ENCODE measurements around the gene SFMBT2. TPM values are rescaled to one million over a fixed set of nuclear protein-coding genes. Genes with fewer than 3 reads are reported as not detected.

The SFMBT2 gene
- total RNA-seq, 1 experiment from 2014 or later = 41.5 TPM

- no peaks in the 10 kb centered on the region for H3K4me1 ChIP-seq (ENCODE audit: low read length)
- H3K27me3 ChIP-seq (ENCODE audit: low read length) = no peaks in the 10 kb centered on the region
- no peak overlapping the region for H2AFZ ChIP-seq (ENCODE audit: low read length)
- no peaks in the 10 kb centered on the region for H3K9me3 ChIP-seq (ENCODE audit: low read length)
- no peak overlapping the region for H3K9ac ChIP-seq (ENCODE audit: low read length)
- H3K4me3 ChIP-seq (ENCODE audit: low read length) = no peak overlapping the region
- H3K79me2 ChIP-seq (ENCODE audit: low read length) = no peaks in the 10 kb centered on the region
- DNase-seq = no peak
- H4K20me1 ChIP-seq (ENCODE audit: insufficient read depth, low read depth, low read length) = no peaks in the 10 kb centered on the region; the same call in 1 of the 2 replicates
- peaks cover 18% of the 10 kb centered on the region for H3K36me3 ChIP-seq (ENCODE audit: insufficient read depth, low read length)
- H3K27ac ChIP-seq (ENCODE audit: low read length) = no peak overlapping the region
- no peaks in the 10 kb centered on the region for H3K9me2 ChIP-seq (replicated peaks; ENCODE audit: insufficient read depth, low read length)
- H3K4me2 ChIP-seq (ENCODE audit: low read depth, low read length, poor library complexity, severe bottlenecking) = no peak overlapping the region
Measured at GRCh38 chr10:7170626-7171322, 240.1 kb downstream of the SFMBT2 start.

- Histone ChIP-seq H4K20me1 (ENCODE audit: insufficient read depth, low read depth, low read length) (peaks cover 6% of the 10 kb centered on the region; the same call in 1 of the 2 replicates), H3K4me3 (ENCODE audit: low read length) (no peak overlapping the region), H3K4me1 (ENCODE audit: low read length) (no peaks in the 10 kb centered on the region), H3K36me3 (ENCODE audit: insufficient read depth, low read length) (peaks cover 30% of the 10 kb centered on the region), H3K27ac (ENCODE audit: low read length) (no peak overlapping the region), H3K4me2 (ENCODE audit: low read depth, low read length, poor library complexity, severe bottlenecking) (no peak overlapping the region), H3K27me3 (ENCODE audit: low read length) (no peaks in the 10 kb centered on the region), H3K9me2 (replicated peaks; ENCODE audit: insufficient read depth, low read length) (no peaks in the 10 kb centered on the region), H3K9me3 (ENCODE audit: low read length) (no peaks in the 10 kb centered on the region), H2AFZ (ENCODE audit: low read length) (no peak overlapping the region), H3K79me2 (ENCODE audit: low read length) (no peaks in the 10 kb centered on the region), H3K9ac (ENCODE audit: low read length) (no peak overlapping the region)
- no peak for DNase-seq
Measured at GRCh38 chr10:7168414-7168813, 242.4 kb downstream of the SFMBT2 start.

GRCh38 chr10:7165500-7166177 is 245.2 kb downstream of the SFMBT2 start:
- peaks cover 33% of the 10 kb centered on the region; the same call in 1 of the 2 replicates for H3K36me3 ChIP-seq (ENCODE audit: insufficient read depth, low read length)
- no peaks in the 10 kb centered on the region for H3K9me2 ChIP-seq (replicated peaks; ENCODE audit: insufficient read depth, low read length)
- H3K9me3 ChIP-seq (ENCODE audit: low read length) = no peaks in the 10 kb centered on the region
- H3K4me2 ChIP-seq (ENCODE audit: low read depth, low read length, poor library complexity, severe bottlenecking) = no peak overlapping the region
- no peaks in the 10 kb centered on the region for H3K4me1 ChIP-seq (ENCODE audit: low read length)
- no peaks in the 10 kb centered on the region for H3K27me3 ChIP-seq (ENCODE audit: low read length)
- no peaks in the 10 kb centered on the region for H3K79me2 ChIP-seq (ENCODE audit: low read length)
- H2AFZ ChIP-seq (ENCODE audit: low read length) = no peak overlapping the region
- peaks cover 10% of the 10 kb centered on the region; the same call in 1 of the 2 replicates for H4K20me1 ChIP-seq (ENCODE audit: insufficient read depth, low read depth, low read length)
- DNase-seq = no peak
- no peak overlapping the region for H3K9ac ChIP-seq (ENCODE audit: low read length)
- H3K27ac ChIP-seq (ENCODE audit: low read length) = no peak overlapping the region
- H3K4me3 ChIP-seq (ENCODE audit: low read length) = no peak overlapping the region

- H3K27ac ChIP-seq (ENCODE audit: low read length) = no peak overlapping the region
- DNase-seq = no peak
- H2AFZ ChIP-seq (ENCODE audit: low read length) = no peak overlapping the region
- H3K4me3 ChIP-seq (ENCODE audit: low read length) = no peak overlapping the region
- no peaks in the 10 kb centered on the region for H3K79me2 ChIP-seq (ENCODE audit: low read length)
- H3K9ac ChIP-seq (ENCODE audit: low read length) = no peak overlapping the region
- no peaks in the 10 kb centered on the region for H3K27me3 ChIP-seq (ENCODE audit: low read length)
- no peaks in the 10 kb centered on the region for H3K9me3 ChIP-seq (ENCODE audit: low read length)
- no peaks in the 10 kb centered on the region for H3K9me2 ChIP-seq (replicated peaks; ENCODE audit: insufficient read depth, low read length)
- H3K4me1 ChIP-seq (ENCODE audit: low read length) = no peaks in the 10 kb centered on the region
- no peak overlapping the region for H3K4me2 ChIP-seq (ENCODE audit: low read depth, low read length, poor library complexity, severe bottlenecking)
- H3K36me3 ChIP-seq (ENCODE audit: insufficient read depth, low read length) = peaks cover 39% of the 10 kb centered on the region; the same call in 1 of the 2 replicates
- H4K20me1 ChIP-seq (ENCODE audit: insufficient read depth, low read depth, low read length) = peaks cover 10% of the 10 kb centered on the region; the same call in 1 of the 2 replicates
Measured at GRCh38 chr10:7164955-7165354, 245.9 kb downstream of the SFMBT2 start.

GRCh38 chr10:7162331-7162730 is 248.5 kb downstream of the SFMBT2 start:
- DNase-seq = no peak
- H3K9me3 ChIP-seq (ENCODE audit: low read length) = no peaks in the 10 kb centered on the region
- H3K36me3 ChIP-seq (ENCODE audit: insufficient read depth, low read length) = peaks cover 44% of the 10 kb centered on the region
- peaks cover 10% of the 10 kb centered on the region; the same call in 1 of the 2 replicates for H4K20me1 ChIP-seq (ENCODE audit: insufficient read depth, low read depth, low read length)
- no peak overlapping the region for H2AFZ ChIP-seq (ENCODE audit: low read length)
- no peaks in the 10 kb centered on the region for H3K9me2 ChIP-seq (replicated peaks; ENCODE audit: insufficient read depth, low read length)
- no peak overlapping the region for H3K9ac ChIP-seq (ENCODE audit: low read length)
- no peaks in the 10 kb centered on the region for H3K79me2 ChIP-seq (ENCODE audit: low read length)
- no peak overlapping the region for H3K27ac ChIP-seq (ENCODE audit: low read length)
- H3K4me2 ChIP-seq (ENCODE audit: low read depth, low read length, poor library complexity, severe bottlenecking) = no peak overlapping the region
- H3K4me3 ChIP-seq (ENCODE audit: low read length) = no peak overlapping the region
- no peaks in the 10 kb centered on the region for H3K4me1 ChIP-seq (ENCODE audit: low read length)
- no peaks in the 10 kb centered on the region for H3K27me3 ChIP-seq (ENCODE audit: low read length)

- Histone ChIP-seq H2AFZ (ENCODE audit: low read length) (no peak overlapping the region), H3K27ac (ENCODE audit: low read length) (no peak overlapping the region), H3K79me2 (ENCODE audit: low read length) (no peaks in the 10 kb centered on the region), H3K4me2 (ENCODE audit: low read depth, low read length, poor library complexity, severe bottlenecking) (no peak overlapping the region), H3K4me3 (ENCODE audit: low read length) (no peak overlapping the region), H3K4me1 (ENCODE audit: low read length) (no peaks in the 10 kb centered on the region), H3K9me2 (replicated peaks; ENCODE audit: insufficient read depth, low read length) (no peaks in the 10 kb centered on the region), H3K9me3 (ENCODE audit: low read length) (no peaks in the 10 kb centered on the region), H3K9ac (ENCODE audit: low read length) (no peak overlapping the region), H3K36me3 (ENCODE audit: insufficient read depth, low read length) (peaks cover 44% of the 10 kb centered on the region), H4K20me1 (ENCODE audit: insufficient read depth, low read depth, low read length) (0 out of 2 replicates have a peak, but pooled peaks cover 10% of the 10 kb centered on the region), H3K27me3 (ENCODE audit: low read length) (no peaks in the 10 kb centered on the region)
- no peak for DNase-seq
Measured at GRCh38 chr10:7161484-7162250, 249.2 kb downstream of the SFMBT2 start.

GRCh38 chr10:7159928-7160327 is 250.9 kb downstream of the SFMBT2 start:
- no peak overlapping the region for H3K27ac ChIP-seq (ENCODE audit: low read length)

GRCh38 chr10:7159517-7159916 is 251.3 kb downstream of the SFMBT2 start:
- H2AFZ ChIP-seq (ENCODE audit: low read length) = no peak overlapping the region
- no peak overlapping the region for H3K4me2 ChIP-seq (ENCODE audit: low read depth, low read length, poor library complexity, severe bottlenecking)
- H3K9me2 ChIP-seq (replicated peaks; ENCODE audit: insufficient read depth, low read length) = no peaks in the 10 kb centered on the region
- H4K20me1 ChIP-seq (ENCODE audit: insufficient read depth, low read depth, low read length) = peaks cover 11% of the 10 kb centered on the region; the same call in 1 of the 2 replicates
- no peak overlapping the region for H3K4me3 ChIP-seq (ENCODE audit: low read length)
- no peaks in the 10 kb centered on the region for H3K27me3 ChIP-seq (ENCODE audit: low read length)
- H3K4me1 ChIP-seq (ENCODE audit: low read length) = no peaks in the 10 kb centered on the region
- H3K9ac ChIP-seq (ENCODE audit: low read length) = no peak overlapping the region
- H3K9me3 ChIP-seq (ENCODE audit: low read length) = no peaks in the 10 kb centered on the region
- no peak overlapping the region for H3K27ac ChIP-seq (ENCODE audit: low read length)
- H3K79me2 ChIP-seq (ENCODE audit: low read length) = no peaks in the 10 kb centered on the region
- DNase-seq = no peak
- peaks cover 28% of the 10 kb centered on the region for H3K36me3 ChIP-seq (ENCODE audit: insufficient read depth, low read length)

More at GRCh38 chr10:7159928-7160327, 250.9 kb downstream of the SFMBT2 start:
- Histone ChIP-seq H3K9me3 (ENCODE audit: low read length) (no peaks in the 10 kb centered on the region), H3K27me3 (ENCODE audit: low read length) (no peaks in the 10 kb centered on the region), H3K4me3 (ENCODE audit: low read length) (no peak overlapping the region), H3K4me2 (ENCODE audit: low read depth, low read length, poor library complexity, severe bottlenecking) (no peak overlapping the region), H3K9me2 (replicated peaks; ENCODE audit: insufficient read depth, low read length) (no peaks in the 10 kb centered on the region), H3K36me3 (ENCODE audit: insufficient read depth, low read length) (peaks cover 32% of the 10 kb centered on the region), H3K4me1 (ENCODE audit: low read length) (no peaks in the 10 kb centered on the region), H3K9ac (ENCODE audit: low read length) (no peak overlapping the region), H4K20me1 (ENCODE audit: insufficient read depth, low read depth, low read length) (peaks cover 12% of the 10 kb centered on the region; the same call in 1 of the 2 replicates), H3K79me2 (ENCODE audit: low read length) (no peaks in the 10 kb centered on the region), H2AFZ (ENCODE audit: low read length) (no peak overlapping the region)
- DNase-seq = no peak
